Left ventricle myocardium inferior (tissue), 1 donor: ENCODE results near the gene DDX51. TPM values are rescaled to one million over a fixed set of nuclear protein-coding genes. Genes with fewer than 3 reads are reported as not detected.

Source experiments
- DNase-seq: peaks from one replicate; pipeline ENCODE4 v3.0.0-alpha.2; 2020
- H3K27ac ChIP-seq: fragments of 200-600 bp; replicated peaks from 2 replicates; pipeline ENCODE4 v1.8.0; 2021
- H3K27me3 ChIP-seq: fragments of 200-600 bp; 2 replicates; pipeline ENCODE4 v1.8.0; 2021; ENCODE audit warnings: low read depth
- H3K36me3 ChIP-seq: fragments of 200-600 bp; 2 replicates; pipeline ENCODE4 v1.8.0; 2021
- H3K4me1 ChIP-seq: fragments of 200-600 bp; 2 replicates; pipeline ENCODE4 v1.8.0; 2021
- H3K4me3 ChIP-seq: fragments of 200-600 bp; 2 replicates; pipeline ENCODE4 v1.8.0; 2021; ENCODE audit warnings: mild to moderate bottlenecking, moderate library complexity
- H3K9me3 ChIP-seq: fragments of 200-600 bp; replicated peaks from 2 replicates; pipeline ENCODE4 v1.8.0; 2021
- CTCF ChIP-seq: fragments of 200-600 bp; IDR thresholded peaks from 2 replicates; pipeline ENCODE4 v1.8.0; 2021; ENCODE audit warnings: antibody characterized with exemption, mild to moderate bottlenecking, borderline replicate concordance
- intact Hi-C: fragments of 100-400 bp; cut with micrococcal nuclease; formaldehyde crosslinking; loops from one replicate; pipeline ENCODE4 v1.11.0; 2022
- total RNA-seq: library from RNA; stranded (reverse); fragmentation: NEBNext Ultra II Directional; extraction: Animal tissue kit (Norgen Biotek cat#: 25700); gene quantifications from one replicate; pipeline ENCODE4 v1.2.1, GENCODE V29; 2021
- donor health status: DM: no; HTN: yes; CAD: no; lungs with severe emphysema.

DDX51 gene
- total RNA-seq, 1 donor from 2014 or later, result 9.0 TPM

- DNase-seq, result no peak
These were observed 11.3 kb downstream of the DDX51 start for GRCh38 chr12:132132609-132133430.

GRCh38 chr12:132131952-132132351 lies 12.2 kb downstream of the DDX51 start:
- no peaks in the 10 kb centered on the region for H3K4me1 ChIP-seq
- no peak for DNase-seq
- H3K27me3 ChIP-seq, result no peaks in the 10 kb centered on the region
- intact Hi-C loops, result no loop called here
- TF ChIP-seq CTCF, result no peak
- H3K9me3 ChIP-seq, result peaks cover 12% of the 10 kb centered on the region
- no peak overlapping the region for H3K4me3 ChIP-seq
- H3K36me3 ChIP-seq, result peaks cover 24% of the 10 kb centered on the region
- no peak overlapping the region for H3K27ac ChIP-seq

More at GRCh38 chr12:132132609-132133430, 11.3 kb downstream of the DDX51 start:
- Histone ChIP-seq H3K27me3 (no peaks in the 10 kb centered on the region), H3K9me3 (peaks cover 9% of the 10 kb centered on the region), H3K4me3 (no peak overlapping the region), H3K36me3 (peaks cover 16% of the 10 kb centered on the region), H3K4me1 (no peaks in the 10 kb centered on the region), H3K27ac (no peak overlapping the region)
- intact Hi-C loops, result no loop called here
- no peak for TF ChIP-seq CTCF

- no peak for DNase-seq
- TF ChIP-seq CTCF, result no peak
- intact Hi-C loops, result no loop called here
- Histone ChIP-seq H3K4me1 (no peaks in the 10 kb centered on the region), H3K27me3 (no peaks in the 10 kb centered on the region), H3K36me3 (peaks cover 31% of the 10 kb centered on the region), H3K27ac (no peak overlapping the region), H3K4me3 (no peak overlapping the region), H3K9me3 (peaks cover 12% of the 10 kb centered on the region)
These were observed 12.9 kb downstream of the DDX51 start for GRCh38 chr12:132131229-132131628.

- no peaks in the 10 kb centered on the region for H3K27me3 ChIP-seq
- peaks cover 37% of the 10 kb centered on the region for H3K36me3 ChIP-seq
- H3K4me3 ChIP-seq, result no peak overlapping the region
- H3K9me3 ChIP-seq, result peaks cover 12% of the 10 kb centered on the region
- intact Hi-C loops, result no loop called here
- no peak for DNase-seq
- no peaks in the 10 kb centered on the region for H3K4me1 ChIP-seq
- H3K27ac ChIP-seq, result no peak overlapping the region
- no peak for TF ChIP-seq CTCF
These were observed 13.4 kb downstream of the DDX51 start for GRCh38 chr12:132130690-132131089.

GRCh38 chr12:132129007-132129406 lies 15.1 kb downstream of the DDX51 start:
- H3K36me3 ChIP-seq, result peaks cover 49% of the 10 kb centered on the region
- no peaks in the 10 kb centered on the region for H3K4me1 ChIP-seq
- H3K27ac ChIP-seq, result no peak overlapping the region
- H3K9me3 ChIP-seq, result peaks cover 12% of the 10 kb centered on the region
- TF ChIP-seq CTCF, result no peak
- DNase-seq, result no peak
- no peaks in the 10 kb centered on the region for H3K27me3 ChIP-seq
- no peak overlapping the region for H3K4me3 ChIP-seq
- intact Hi-C loops, result no loop called here
